H9 (cell line): ENCODE data around the gene GGCX. TPM values are rescaled to one million over a fixed set of nuclear protein-coding genes. Genes with fewer than 3 reads are reported as not detected.

Experiments used
- DNase-seq: peaks from one replicate; pipeline ENCODE4 v3.0.0-alpha.2; 2017
- H2AFZ ChIP-seq: one replicate; pipeline ENCODE4 v1.6.1; 2013; ENCODE audit warnings: mild to moderate bottlenecking, low read length, control low read depth, moderate library complexity
- H2AK5ac ChIP-seq: 2 replicates; pipeline ENCODE4 v1.6.1; 2013; ENCODE audit warnings: low read length, control low read depth, mixed read lengths; ENCODE audit not compliant: insufficient read length
- H2BK120ac ChIP-seq: one replicate; pipeline ENCODE4 v1.6.1; 2013; ENCODE audit warnings: low read depth, mild to moderate bottlenecking, low read length, control low read depth, inconsistent platforms; ENCODE audit not compliant: poor library complexity, severe bottlenecking
- H2BK12ac ChIP-seq: 2 replicates; pipeline ENCODE4 v1.6.1; 2013; ENCODE audit warnings: low read length, control low read depth, mixed read lengths, low read depth; ENCODE audit not compliant: insufficient read length
- H2BK15ac ChIP-seq: 2 replicates; pipeline ENCODE4 v1.6.1; 2013; ENCODE audit warnings: low read depth, low read length, control low read depth
- H2BK20ac ChIP-seq: one replicate; pipeline ENCODE4 v1.6.1; 2013; ENCODE audit warnings: low read depth, mild to moderate bottlenecking, low read length, control low read depth, inconsistent platforms; ENCODE audit not compliant: poor library complexity, severe bottlenecking
- H2BK5ac ChIP-seq: 2 replicates; pipeline ENCODE4 v1.6.1; 2013; ENCODE audit warnings: low read length, control low read depth, mixed read lengths; ENCODE audit not compliant: insufficient read length
- H3K14ac ChIP-seq: 2 replicates; pipeline ENCODE4 v1.6.1; 2013; ENCODE audit warnings: low read length, control low read depth; ENCODE audit not compliant: insufficient read depth
- H3K18ac ChIP-seq: 2 replicates; pipeline ENCODE4 v1.6.1; 2013; ENCODE audit warnings: low read depth, mild to moderate bottlenecking, mixed read lengths, low read length, control low read depth; ENCODE audit not compliant: insufficient read length
- H3K23ac ChIP-seq: 2 replicates; pipeline ENCODE4 v1.6.1; 2013; ENCODE audit warnings: low read length, control low read depth, mixed read lengths, low read depth; ENCODE audit not compliant: insufficient read length
- H3K23me2 ChIP-seq: 2 replicates; pipeline ENCODE4 v1.6.1; 2013; ENCODE audit warnings: low read depth, mild to moderate bottlenecking, mixed read lengths, low read length, control low read depth; ENCODE audit not compliant: insufficient read length, poor library complexity, severe bottlenecking
- H3K27ac ChIP-seq: 2 replicates; pipeline ENCODE4 v1.5.1; 2013; ENCODE audit warnings: low read length, control low read depth, mixed read lengths, low read depth; ENCODE audit not compliant: insufficient read length
- H3K27me3 ChIP-seq: 2 replicates; pipeline ENCODE4 v1.6.1; 2013; ENCODE audit warnings: low read length, control low read depth, inconsistent platforms; ENCODE audit not compliant: insufficient read depth
- H3K4ac ChIP-seq: 2 replicates; pipeline ENCODE4 v1.6.1; 2013; ENCODE audit warnings: low read depth, mild to moderate bottlenecking, control low read depth, inconsistent platforms, low read length, moderate library complexity
- H3K4me1 ChIP-seq: 2 replicates; pipeline ENCODE4 v1.6.1; 2013; ENCODE audit warnings: low read length, control low read depth, inconsistent platforms; ENCODE audit not compliant: insufficient read depth
- H3K4me2 ChIP-seq: 2 replicates; pipeline ENCODE4 v1.6.1; 2013; ENCODE audit warnings: low read length, control low read depth, mixed read lengths; ENCODE audit not compliant: insufficient read length, insufficient read depth
- H3K56ac ChIP-seq: 2 replicates; pipeline ENCODE4 v1.6.1; 2013; ENCODE audit warnings: low read depth, mild to moderate bottlenecking, mixed read lengths, low read length, control low read depth; ENCODE audit not compliant: insufficient read length
- H3K79me1 ChIP-seq: 2 replicates; pipeline ENCODE4 v1.6.1; 2013; ENCODE audit warnings: low read depth, mild to moderate bottlenecking, moderate library complexity, low read length, control low read depth, inconsistent platforms; ENCODE audit not compliant: insufficient read depth, poor library complexity, severe bottlenecking
- H3K79me2 ChIP-seq: 2 replicates; pipeline ENCODE4 v1.6.1; 2013; ENCODE audit warnings: low read length, control low read depth, inconsistent platforms; ENCODE audit not compliant: insufficient read depth
- H3K9ac ChIP-seq: 2 replicates; pipeline ENCODE4 v1.6.1; 2013; ENCODE audit warnings: low read length, control low read depth, mixed read lengths; ENCODE audit not compliant: insufficient read length; ENCODE audit errors: extremely low read depth
- H3K9me3 ChIP-seq: one replicate; pipeline ENCODE4 v1.6.1; 2013; ENCODE audit warnings: low read depth, low read length, inconsistent platforms; ENCODE audit not compliant: control insufficient read depth
- H3T11ph ChIP-seq: one replicate; pipeline ENCODE4 v1.6.1; 2013; ENCODE audit warnings: mild to moderate bottlenecking, low read length, control low read depth, inconsistent platforms
- H4K20me1 ChIP-seq: one replicate; pipeline ENCODE4 v1.6.1; 2013; ENCODE audit not compliant: control insufficient read depth, insufficient read length, insufficient read depth
- H4K5ac ChIP-seq: 2 replicates; pipeline ENCODE4 v1.6.1; 2013; ENCODE audit warnings: low read depth, mild to moderate bottlenecking, mixed read lengths, low read length, control low read depth; ENCODE audit not compliant: insufficient read length
- H4K8ac ChIP-seq: replicated peaks from 2 replicates; pipeline ENCODE4 v1.6.1; 2013; ENCODE audit warnings: low read length, control low read depth, mixed read lengths, low read depth; ENCODE audit not compliant: insufficient read length
- H4K91ac ChIP-seq: 2 replicates; pipeline ENCODE4 v1.6.1; 2013; ENCODE audit warnings: low read depth, mild to moderate bottlenecking, moderate library complexity, mixed read lengths, low read length, control low read depth; ENCODE audit not compliant: insufficient read length
- H3K27ac Mint-ChIP-seq, 3 experiments: 2 replicates in 2 of 3; 3 replicates in 1 of 3; pipeline ENCODE4 v1.8.0; 2020 to 2021; ENCODE audit warnings: mixed read lengths in 3 of 3, mild to moderate bottlenecking in 1 of 3, moderate library complexity in 1 of 3
- H3K27me3 Mint-ChIP-seq: 2 replicates; pipeline ENCODE4 v1.8.0; 2021; ENCODE audit warnings: low read depth, mild to moderate bottlenecking, moderate library complexity, mixed read lengths
- H3K36me3 Mint-ChIP-seq, 3 experiments: 2 replicates in 2 of 3; 3 replicates in 1 of 3; pipeline ENCODE4 v1.8.0; 2020 to 2021; ENCODE audit warnings: low read depth in 3 of 3, mixed read lengths in 3 of 3; ENCODE audit not compliant: insufficient read depth in 1 of 3
- H3K4me1 Mint-ChIP-seq, 2 experiments: 2 replicates each; pipeline ENCODE4 v1.8.0; 2020; ENCODE audit warnings: mixed read lengths in 2 of 2
- H3K4me3 Mint-ChIP-seq, 2 experiments: 2 replicates in 1 of 2; 3 replicates in 1 of 2; pipeline ENCODE4 v1.8.0; 2020 to 2021; ENCODE audit warnings: mild to moderate bottlenecking in 2 of 2, mixed read lengths in 2 of 2, moderate library complexity in 1 of 2
- H3K9me3 Mint-ChIP-seq, 2 experiments: 2 replicates in 1 of 2; 3 replicates in 1 of 2; pipeline ENCODE4 v1.8.0; 2020; ENCODE audit warnings: mild to moderate bottlenecking in 2 of 2, mixed read lengths in 2 of 2, moderate library complexity in 1 of 2
- CTCF ChIP-seq: fragments of 200-600 bp; sonication (generic); conservative IDR thresholded peaks from 3 replicates; pipeline ENCODE4 v1.8.0; 2021; ENCODE audit warnings: antibody characterized with exemption, mild to moderate bottlenecking
- WGBS: extraction: QIAGEN DNeasy Blood & Tissue Kit; methylation state at CpG from one replicate; pipeline ENCODE4 v1.1.7; 2013; ENCODE audit warnings: missing lambda C conversion rate, low lambda C conversion rate, mixed read lengths; ENCODE audit not compliant: insufficient read length; ENCODE audit errors: extremely low coverage; 5-methylcytosine and 5-hydroxymethylcytosine counted together
- total RNA-seq: library from RNA; stranded (reverse); gene quantifications from 2 replicates; pipeline ENCODE4 v1.2.1, GENCODE V29; 2021

The GGCX gene
- total RNA-seq, 1 experiment from 2014 or later = 32.9 TPM

- no peaks in the 10 kb centered on the region for H3K9me3 Mint-ChIP-seq
- H3K27me3 Mint-ChIP-seq = no peaks in the 10 kb centered on the region
Observed at GRCh38 chr2:85605406-85606115, 44.3 kb upstream of the GGCX start.

More at GRCh38 chr2:85605406-85606115, 44.3 kb upstream of the GGCX start:
- Histone ChIP-seq H3K9ac (no peak overlapping the region), H4K91ac (no peak overlapping the region), H3K23ac (no peak overlapping the region), H2AK5ac (no peak overlapping the region), H3K9me3 (no peaks in the 10 kb centered on the region), H4K5ac (no peak overlapping the region), H2BK15ac (no peak overlapping the region), H3K27ac (no peak overlapping the region), H2AFZ (no peak overlapping the region), H4K20me1 (no peaks in the 10 kb centered on the region), H3K79me1 (no peaks in the 10 kb centered on the region), H3K56ac (no peak overlapping the region), H2BK5ac (no peak overlapping the region), H3K18ac (no peak overlapping the region), H3K4ac (no peak overlapping the region), H3K27me3 (no peaks in the 10 kb centered on the region), H4K8ac (no peak overlapping the region), H2BK20ac (no peak overlapping the region), H3K4me1 (peaks cover 3% of the 10 kb centered on the region; the same call in 1 of the 2 replicates), H3K79me2 (peaks cover 3% of the 10 kb centered on the region; the same call in 1 of the 2 replicates), H3T11ph (no peak overlapping the region), H2BK120ac (no peak overlapping the region), H3K4me2 (no peak overlapping the region), H3K14ac (no peak overlapping the region), H3K23me2 (peaks cover 4% of the 10 kb centered on the region), H2BK12ac (no peak overlapping the region)
- Mint-ChIP-seq H3K4me3 (no peak overlapping the region), H3K4me1 (peaks cover 20 to 25% of the 10 kb centered on the region in 2 experiments), H3K27ac (peak overlapping the region in 1 of 3 experiments; percentile 71; a peak in 2 of 7 replicates), H3K36me3 (peaks cover 15 to 41% (median 26%) of the 10 kb centered on the region in 3 experiments; a peak in 6 of 7 replicates)
- no CpG with 5 or more reads among the region's 4 CpGs for WGBS
- no peak for TF ChIP-seq CTCF
- DNase-seq = no peak
